ENCODE results near the gene RUFY4. TPM values are rescaled to one million over a fixed set of nuclear protein-coding genes. Genes with fewer than 3 reads are reported as not detected.
"Not testable (repeated sequence)": the region's sequence is repeated elsewhere in the genome, so short reads cannot be mapped to it uniquely, and the experiment has no call there.

Gene RUFY4, protein sequence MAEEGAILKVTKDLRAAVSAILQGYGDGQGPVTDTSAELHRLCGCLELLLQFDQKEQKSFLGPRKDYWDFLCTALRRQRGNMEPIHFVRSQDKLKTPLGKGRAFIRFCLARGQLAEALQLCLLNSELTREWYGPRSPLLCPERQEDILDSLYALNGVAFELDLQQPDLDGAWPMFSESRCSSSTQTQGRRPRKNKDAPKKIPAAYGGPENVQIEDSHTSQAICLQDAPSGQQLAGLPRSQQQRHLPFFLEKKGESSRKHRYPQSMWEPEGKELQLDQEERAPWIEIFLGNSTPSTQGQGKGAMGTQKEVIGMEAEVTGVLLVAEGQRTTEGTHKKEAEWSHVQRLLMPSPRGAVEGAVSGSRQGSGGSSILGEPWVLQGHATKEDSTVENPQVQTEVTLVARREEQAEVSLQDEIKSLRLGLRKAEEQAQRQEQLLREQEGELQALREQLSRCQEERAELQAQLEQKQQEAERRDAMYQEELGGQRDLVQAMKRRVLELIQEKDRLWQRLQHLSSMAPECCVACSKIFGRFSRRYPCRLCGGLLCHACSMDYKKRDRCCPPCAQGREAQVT
- not detected for total RNA-seq
- long read RNA-seq: 0 reads

DNA sequence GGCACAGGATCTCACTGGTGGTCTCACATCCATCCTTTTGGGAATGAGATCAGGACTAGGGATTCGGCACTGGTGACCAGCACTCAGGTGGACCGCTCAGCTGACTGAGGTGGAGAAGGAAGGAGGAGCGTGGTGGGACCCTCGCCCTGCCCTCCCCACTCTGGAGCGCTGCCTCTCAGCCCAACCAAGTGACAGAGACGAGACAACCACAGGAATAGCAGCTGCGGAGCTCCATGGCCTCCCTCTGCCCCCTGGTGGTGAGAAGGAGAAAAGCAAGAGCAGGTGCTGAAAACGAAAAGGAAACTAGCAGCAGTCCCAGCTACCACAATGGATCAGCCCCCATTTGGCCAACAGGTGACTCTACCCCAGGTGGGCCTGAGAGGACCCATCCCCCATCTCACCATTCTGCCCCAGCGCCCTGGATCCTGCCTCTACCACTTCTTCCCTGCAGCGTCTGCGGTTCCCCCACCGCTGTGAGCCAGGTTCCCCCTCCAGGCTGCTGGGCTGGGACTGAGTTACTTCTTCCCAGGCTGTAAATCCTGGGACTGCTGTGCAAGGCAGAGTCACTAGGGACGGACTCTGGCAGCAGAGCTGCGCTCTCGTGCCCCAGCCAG, at the start of gene RUFY4:
Gene RUFY4 (plus strand): TSS at position 533 of the 614 bp plus-strand sequence. CDS start 1,353 bp downstream, outside the sequence.
- intact Hi-C loops (cut with micrococcal nuclease): not testable (repeated sequence)

GRCh38 chr2:218019411-218020060, 49.5 kb upstream of the RUFY4 start:
- ATAC-seq (no peak), DNase-seq (no peak)
- intact Hi-C loops (cut with micrococcal nuclease): no loop called here

More for the DNA sequence above, at the start of gene RUFY4:
- DNase-seq (peak; percentile 56), ATAC-seq (peak; percentile 76)

- intact Hi-C loops (cut with micrococcal nuclease): no loop called here
- DNase-seq (no peak), ATAC-seq (no peak)
Observed at GRCh38 chr2:218020281-218020680, 48.8 kb upstream of the RUFY4 start.

GRCh38 chr2:218020966-218021535, 48.0 kb upstream of the RUFY4 start:
- intact Hi-C loops (cut with micrococcal nuclease): no loop called here
- DNase-seq: no peak
- no peak for ATAC-seq

DNA sequence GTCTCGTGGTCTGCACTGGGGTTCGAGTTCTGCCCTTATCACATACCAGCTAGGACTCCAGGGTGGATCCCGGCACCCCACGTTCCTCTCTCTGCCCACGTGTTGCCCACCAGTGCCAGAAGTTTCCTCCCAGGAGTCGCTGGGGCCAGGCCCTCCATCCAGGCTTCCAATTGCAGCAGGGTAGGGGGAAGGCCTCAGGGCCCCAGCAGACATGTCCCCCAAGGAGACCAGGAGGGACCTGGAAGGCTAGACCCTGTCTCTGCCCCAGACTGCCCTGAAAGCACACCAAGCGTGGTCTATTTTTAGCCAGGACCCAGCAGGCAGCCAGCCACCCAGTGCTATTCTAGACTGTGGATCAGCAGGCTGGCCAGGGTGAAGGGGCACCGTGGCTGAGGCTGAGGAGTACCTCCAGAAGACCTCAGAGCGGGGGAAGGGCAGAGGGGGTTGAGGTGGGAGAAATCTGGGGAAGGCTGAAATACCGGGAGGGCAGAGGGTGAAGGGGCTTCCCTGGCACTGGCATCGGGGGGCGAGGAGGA, 47.4 kb upstream of the RUFY4 start:
- ATAC-seq (peak; percentile 74), DNase-seq (peak; percentile 83)
- intact Hi-C loops (cut with micrococcal nuclease): no loop called here

GRCh38 chr2:218022131-218022850, 46.8 kb upstream of the RUFY4 start:
- ATAC-seq (no peak), DNase-seq (no peak)
- intact Hi-C loops (cut with micrococcal nuclease): no loop called here

GRCh38 chr2:218022851-218023530, 46.1 kb upstream of the RUFY4 start:
- intact Hi-C loops (cut with micrococcal nuclease): no loop called here
- ATAC-seq (no peak), DNase-seq (no peak)

DNA sequence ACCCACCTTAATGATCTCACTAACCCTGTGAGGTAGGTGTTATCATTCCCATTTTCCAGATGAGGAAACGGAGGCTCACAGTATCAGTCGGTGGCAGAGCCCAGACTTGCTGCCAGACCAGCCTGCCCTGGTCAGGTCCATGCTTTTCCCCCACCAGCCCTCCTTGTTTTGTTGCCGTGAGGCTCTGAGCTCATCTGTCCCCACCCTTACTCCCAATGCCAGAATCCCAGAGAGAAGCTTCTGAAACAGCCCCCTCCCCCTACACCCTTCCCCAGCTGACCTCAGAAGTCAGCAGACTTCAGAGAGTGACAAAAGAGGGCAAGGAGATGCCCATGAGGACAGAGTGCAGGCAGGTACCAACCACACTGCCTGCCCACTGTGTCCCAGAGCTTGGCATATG, 45.4 kb upstream of the RUFY4 start:
- DNase-seq (no peak), ATAC-seq (no peak)
- intact Hi-C loops (cut with micrococcal nuclease): no loop called here

DNA sequence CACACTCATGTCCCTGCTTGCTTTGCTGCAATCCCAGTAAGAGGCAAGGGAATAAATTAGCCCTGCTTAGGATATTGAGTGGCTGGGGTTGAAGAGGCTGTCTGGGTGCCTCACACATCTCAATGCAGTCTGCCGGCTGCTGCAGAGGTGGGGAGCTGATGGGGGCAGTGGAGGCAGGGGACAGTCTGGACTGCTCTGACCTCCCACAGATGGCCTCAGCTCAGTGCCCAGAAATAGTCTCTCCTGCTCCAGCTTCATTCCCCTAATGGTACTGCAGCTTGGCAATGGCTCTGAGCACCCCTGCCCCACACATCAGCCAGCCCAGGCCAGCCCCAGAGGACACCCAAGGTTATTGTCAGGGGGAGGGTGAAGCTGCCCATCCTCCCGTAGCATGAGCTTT, 44.7 kb upstream of the RUFY4 start:
- ATAC-seq (peak; percentile 77), DNase-seq (peak; percentile 66)
- intact Hi-C loops (cut with micrococcal nuclease): no loop called here

GRCh38 chr2:218024871-218025270, 44.2 kb upstream of the RUFY4 start:
- intact Hi-C loops (cut with micrococcal nuclease): no loop called here
- DNase-seq: no peak
- ATAC-seq: no peak

DNA sequence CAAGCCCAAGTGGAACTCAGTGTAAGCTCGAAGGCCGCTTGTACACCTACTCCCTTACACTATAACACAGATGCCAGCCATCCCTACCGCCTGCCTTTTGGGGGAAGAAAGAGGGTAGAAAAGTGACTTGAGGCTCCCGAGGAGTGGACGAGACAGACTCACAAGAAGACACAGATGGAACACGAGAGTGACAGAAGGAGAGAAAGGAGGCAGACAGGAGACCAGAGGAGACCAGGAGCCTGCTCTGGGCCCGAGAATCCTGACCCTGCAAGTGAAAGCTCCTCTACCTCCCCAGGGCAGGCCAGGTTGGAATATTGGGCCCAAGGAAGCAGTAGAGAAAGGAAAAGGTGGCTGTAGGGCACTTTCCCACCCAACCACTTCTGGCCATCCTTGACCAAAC, 42.8 kb upstream of the RUFY4 start:
- no peak for ATAC-seq
- DNase-seq: no peak
- intact Hi-C loops (cut with micrococcal nuclease): no loop called here

DNA sequence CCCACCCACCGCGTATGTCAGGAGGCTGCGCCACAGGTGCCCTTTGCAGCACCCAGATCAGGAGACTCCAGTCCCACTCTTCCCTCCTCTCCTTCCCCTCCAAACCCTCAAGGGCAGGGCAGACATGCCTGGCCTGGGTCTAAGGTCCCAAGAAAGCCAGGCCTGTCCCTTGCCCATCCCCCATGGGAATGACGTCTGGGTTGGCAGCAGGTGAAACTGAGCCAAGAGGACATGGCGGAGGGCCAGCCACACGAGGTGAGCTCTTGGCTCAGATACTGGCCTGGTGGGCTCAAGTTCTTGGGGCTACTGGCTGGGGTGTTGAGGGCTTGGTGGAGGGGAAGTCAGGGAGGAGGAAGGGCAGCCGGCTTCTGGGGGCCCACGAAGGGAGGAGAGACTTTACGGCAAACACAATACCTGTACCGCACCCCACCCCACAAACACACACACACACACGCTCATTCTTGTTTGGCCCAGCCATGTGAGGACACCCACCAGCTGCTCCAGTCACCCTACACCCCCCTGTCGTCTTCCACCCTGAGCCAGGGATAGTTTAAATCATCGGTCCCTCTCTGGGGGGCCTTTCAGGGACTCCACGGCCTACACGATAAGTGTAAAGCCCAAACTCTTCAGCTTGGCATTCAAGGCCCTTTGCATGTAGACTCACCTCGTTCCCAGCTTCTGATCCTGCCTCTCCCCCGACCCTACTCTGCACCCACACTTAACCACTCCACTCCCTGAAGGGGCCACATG, 42.2 kb upstream of the RUFY4 start:
- DNase-seq (peak; percentile 84), ATAC-seq (peak; percentile 41)
- intact Hi-C loops (cut with micrococcal nuclease): no loop called here

GRCh38 chr2:218027426-218028188, 41.4 kb upstream of the RUFY4 start:
- no peak for DNase-seq
- intact Hi-C loops (cut with micrococcal nuclease): no loop called here
- no peak for ATAC-seq

GRCh38 chr2:218028189-218028495, 40.9 kb upstream of the RUFY4 start:
- DNase-seq (no peak), ATAC-seq (no peak)
- intact Hi-C loops (cut with micrococcal nuclease): no loop called here

DNA sequence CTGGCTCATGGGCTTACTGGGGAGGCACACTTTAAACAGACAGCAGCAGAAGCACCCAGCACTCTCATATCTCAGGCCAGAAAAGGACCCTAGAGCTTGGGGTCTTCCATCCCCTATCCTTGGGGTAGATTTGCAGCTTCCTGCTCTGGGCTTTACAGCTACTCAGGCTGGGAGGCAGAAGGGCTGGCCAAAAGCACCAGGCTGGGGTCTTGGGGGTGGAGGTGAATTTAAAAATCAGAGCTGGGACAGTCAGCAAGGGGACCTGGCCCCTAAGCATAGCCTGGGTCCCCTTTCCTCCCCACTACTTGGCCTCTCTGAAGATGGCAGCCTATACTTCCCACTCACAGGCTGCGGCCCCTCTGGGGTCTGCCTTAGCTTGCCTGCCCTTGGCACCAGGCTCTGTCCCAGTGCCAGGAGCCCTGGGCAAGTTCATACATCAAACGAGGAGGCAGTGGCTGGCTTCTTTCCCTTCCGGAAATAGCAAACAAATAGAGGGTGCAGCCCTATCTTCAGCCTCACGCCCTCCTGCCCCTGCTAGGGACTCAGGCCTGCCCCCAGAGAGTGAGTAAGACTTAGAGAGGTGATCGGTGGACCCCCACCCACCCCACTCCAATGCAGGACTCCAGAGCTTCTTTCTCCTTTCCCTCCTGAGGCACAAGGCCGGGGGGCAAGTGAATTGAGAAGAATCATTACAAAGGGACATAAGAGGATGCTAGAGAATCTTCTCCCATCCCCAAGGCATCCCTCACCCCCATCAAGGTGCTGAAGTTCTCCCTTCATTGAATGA, 40.3 kb upstream of the RUFY4 start:
- DNase-seq (peak; percentile 58), ATAC-seq (peak; percentile 19)
- intact Hi-C loops (cut with micrococcal nuclease): no loop called here

Data from left ventricle myocardium superior (tissue), 1 donor.